GM19452 (cell line): Measurements from ENCODE around the gene PAAF1.

Experiments used
- ATAC-seq: cut with Tn5 transposase; IDR thresholded peaks from one replicate; pipeline ENCODE4 v1.9.1; 2021; ENCODE audit not compliant: unreplicated experiment

Gene PAAF1

GRCh38 chr11:73944085-73944484 lies 67.3 kb downstream of the PAAF1 start:
- no peak for ATAC-seq

- ATAC-seq: no peak
Observed at GRCh38 chr11:73944901-73945300, 68.1 kb downstream of the PAAF1 start.

- no peak for ATAC-seq
Observed at GRCh38 chr11:73945396-73945795, 68.6 kb downstream of the PAAF1 start.

GRCh38 chr11:73946798-73947458 lies 70.1 kb downstream of the PAAF1 start:
- no peak for ATAC-seq

GRCh38 chr11:73949246-73949645 lies 72.4 kb downstream of the PAAF1 start:
- ATAC-seq: no peak

GRCh38 chr11:73949912-73950311 lies 73.1 kb downstream of the PAAF1 start:
- no peak for ATAC-seq

- peak; percentile 86 for ATAC-seq
Observed at GRCh38 chr11:73950869-73951710, 74.3 kb downstream of the PAAF1 start, which contains the start of gene DNAJB13. Gene DNAJB13 (plus strand): TSS chr11:73951026. CDS start chr11:73951070, 44 bp downstream.

- ATAC-seq: no peak
Observed at GRCh38 chr11:73951797-73952196, 75.0 kb downstream of the PAAF1 start.

- no peak for ATAC-seq
Observed at GRCh38 chr11:73956876-73957653, 80.3 kb downstream of the PAAF1 start.

- ATAC-seq: no peak
Observed at GRCh38 chr11:73957654-73958361, 81.0 kb downstream of the PAAF1 start.

GRCh38 chr11:73958521-73959141 lies 81.8 kb downstream of the PAAF1 start:
- ATAC-seq: no peak

- no peak for ATAC-seq
Observed at GRCh38 chr11:73961321-73961720, 84.5 kb downstream of the PAAF1 start.

GRCh38 chr11:73962101-73962705 lies 85.4 kb downstream of the PAAF1 start:
- no peak for ATAC-seq

GRCh38 chr11:73963861-73964260 lies 87.1 kb downstream of the PAAF1 start:
- no peak for ATAC-seq

GRCh38 chr11:73965076-73965763 lies 88.4 kb downstream of the PAAF1 start:
- ATAC-seq: no peak

GRCh38 chr11:73965764-73966121 lies 88.9 kb downstream of the PAAF1 start:
- ATAC-seq: no peak

- ATAC-seq: no peak
Observed at GRCh38 chr11:73968356-73968966, 91.7 kb downstream of the PAAF1 start.

- ATAC-seq: no peak
Observed at GRCh38 chr11:73969091-73969490, 92.3 kb downstream of the PAAF1 start.
